Measurements from ENCODE around the gene ADGB. TPM values are rescaled to one million over a fixed set of nuclear protein-coding genes. Genes with fewer than 3 reads are reported as not detected.

ADGB gene
- total and polyA plus RNA-seq, 9 of the 15 experiments (the other 6 are each of a cell fraction or from before 2014, with no cell fraction given) = not detected

DNA sequence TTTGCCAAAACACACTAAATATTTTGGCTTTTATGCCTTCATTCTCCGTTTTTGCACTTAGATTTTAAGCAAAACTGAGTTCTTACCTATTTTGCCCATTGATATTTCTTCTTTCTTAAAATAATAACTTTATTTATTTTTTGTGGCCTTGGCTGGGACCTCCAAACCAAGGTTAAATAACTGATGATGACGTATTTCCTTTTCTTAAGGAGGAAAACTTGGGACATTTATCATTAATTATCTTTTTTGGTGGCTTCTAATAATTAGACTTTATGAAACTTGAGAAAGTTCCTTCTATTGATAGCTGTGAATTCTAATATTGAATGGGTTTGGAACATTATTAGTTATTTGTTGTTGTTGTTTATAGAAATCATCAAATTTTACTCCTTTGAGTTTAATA lies 154.5 kb downstream of the ADGB start:
- DNase-seq (ENCODE audit: extremely low read depth in 1 of 4, low spot score in 3 of 4) = no peak
- H3K9ac ChIP-seq (ENCODE audit: insufficient read depth in 1 of 2, low read depth in 2 of 2, low read length in 2 of 2) = no peak overlapping the region
- intact Hi-C loops (cut with micrococcal nuclease) = no loop called here
- POLR2A ChIA-PET = no interaction called here
- no peaks in the 10 kb centered on the region for H3K27me3 ChIP-seq (ENCODE audit: control insufficient read depth in 2 of 2, insufficient read depth in 2 of 2, low read length in 2 of 2)
- H3K9me3 ChIP-seq (replicated peaks; ENCODE audit: control insufficient read depth, insufficient read depth, low read depth, low read length) = no peaks in the 10 kb centered on the region
- no peak overlapping the region for H3K4me3 ChIP-seq
- H2AFZ ChIP-seq (ENCODE audit: low read depth, low read length) = no peak overlapping the region
- H3K4me2 ChIP-seq (ENCODE audit: insufficient read depth, low read length) = no peak overlapping the region
- no peak overlapping the region for H3K27ac ChIP-seq (ENCODE audit: extremely low read depth, low read depth, low read length)
- no peaks in the 10 kb centered on the region for H3K4me1 ChIP-seq (replicated peaks in 1 of 2; ENCODE audit: control insufficient read depth in 2 of 2, insufficient read depth in 2 of 2, low read length in 2 of 2)
- WGBS (ENCODE audit: insufficient coverage, low coverage, missing lambda C conversion rate) = 7% methylated on average over 2 of the region's 2 CpGs
- FAIRE-seq = no peak
- no peaks in the 10 kb centered on the region for H4K20me1 ChIP-seq (replicated peaks; ENCODE audit: control insufficient read depth, insufficient read depth, low read length)
- no peaks in the 10 kb centered on the region for H3K79me2 ChIP-seq (ENCODE audit: control insufficient read depth, insufficient read depth, low read length)
- in situ Hi-C loops (cut with MboI) = no loop called here
- no peaks in the 10 kb centered on the region for H3K9me1 ChIP-seq (ENCODE audit: control insufficient read depth, insufficient read depth, low read length)
- ATAC-seq = no peak
- BruUV-seq (replicated peaks) = no TSS peak
- CTCF ChIA-PET (ENCODE audit: low intra/inter-chr PET ratio) = no interaction called here
- no peaks in the 10 kb centered on the region for H3K36me3 ChIP-seq (ENCODE audit: control insufficient read depth, insufficient read depth, low read length)
- TF ChIP-seq TAF15 (IDR thresholded peaks at IDR 0.05; ENCODE audit: low read depth, low read length) (no peak), BMI1 (IDR thresholded peaks at IDR 0.05; ENCODE audit: low read length) (no peak), HSF4 (CRISPR knock-in tag; IDR thresholded peaks at IDR 0.05; ENCODE audit: borderline replicate concordance) (no peak), ZBTB34 (CRISPR knock-in tag; IDR thresholded peaks at IDR 0.05) (no peak), PRDM10 (IDR thresholded peaks at IDR 0.05; ENCODE audit: partially characterized antibody) (no peak), BACH1 (tag; IDR thresholded peaks at IDR 0.05) (no peak), MBD2 (IDR thresholded peaks at IDR 0.05; ENCODE audit: borderline replicate concordance, low read depth) (no peak), RHOXF2B (CRISPR knock-in tag; conservative IDR thresholded peaks at IDR 0.05) (no peak), PKNOX1 (IDR thresholded peaks at IDR 0.05) (no peak), ZNF740 (CRISPR knock-in tag; IDR thresholded peaks at IDR 0.05) (no peak), ZNF740 (tag; IDR thresholded peaks at IDR 0.05) (no peak), ZSCAN32 (CRISPR knock-in tag; IDR thresholded peaks at IDR 0.05) (no peak), SRSF3 (IDR thresholded peaks at IDR 0.05; ENCODE audit: insufficient read depth, low read length) (no peak), TFAM (CRISPR knock-in tag; conservative IDR thresholded peaks at IDR 0.05) (no peak), CGGBP1 (CRISPR knock-in tag; IDR thresholded peaks at IDR 0.05) (no peak)
- TF ChIP-seq, protein P1, sequence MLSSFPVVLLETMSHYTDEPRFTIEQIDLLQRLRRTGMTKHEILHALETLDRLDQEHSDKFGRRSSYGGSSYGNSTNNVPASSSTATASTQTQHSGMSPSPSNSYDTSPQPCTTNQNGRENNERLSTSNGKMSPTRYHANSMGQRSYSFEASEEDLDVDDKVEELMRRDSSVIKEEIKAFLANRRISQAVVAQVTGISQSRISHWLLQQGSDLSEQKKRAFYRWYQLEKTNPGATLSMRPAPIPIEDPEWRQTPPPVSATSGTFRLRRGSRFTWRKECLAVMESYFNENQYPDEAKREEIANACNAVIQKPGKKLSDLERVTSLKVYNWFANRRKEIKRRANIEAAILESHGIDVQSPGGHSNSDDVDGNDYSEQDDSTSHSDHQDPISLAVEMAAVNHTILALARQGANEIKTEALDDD (IDR thresholded peaks at IDR 0.05) = no peak
